ENCODE data around the gene DHODH. TPM values are rescaled to one million over a fixed set of nuclear protein-coding genes. Genes with fewer than 3 reads are reported as not detected.

DHODH gene
- total and polyA plus RNA-seq, 2 of the 13 experiments (the other 11 are each of a cell fraction or from before 2014, with no cell fraction given) = 10.7 to 16.4 TPM

DNA sequence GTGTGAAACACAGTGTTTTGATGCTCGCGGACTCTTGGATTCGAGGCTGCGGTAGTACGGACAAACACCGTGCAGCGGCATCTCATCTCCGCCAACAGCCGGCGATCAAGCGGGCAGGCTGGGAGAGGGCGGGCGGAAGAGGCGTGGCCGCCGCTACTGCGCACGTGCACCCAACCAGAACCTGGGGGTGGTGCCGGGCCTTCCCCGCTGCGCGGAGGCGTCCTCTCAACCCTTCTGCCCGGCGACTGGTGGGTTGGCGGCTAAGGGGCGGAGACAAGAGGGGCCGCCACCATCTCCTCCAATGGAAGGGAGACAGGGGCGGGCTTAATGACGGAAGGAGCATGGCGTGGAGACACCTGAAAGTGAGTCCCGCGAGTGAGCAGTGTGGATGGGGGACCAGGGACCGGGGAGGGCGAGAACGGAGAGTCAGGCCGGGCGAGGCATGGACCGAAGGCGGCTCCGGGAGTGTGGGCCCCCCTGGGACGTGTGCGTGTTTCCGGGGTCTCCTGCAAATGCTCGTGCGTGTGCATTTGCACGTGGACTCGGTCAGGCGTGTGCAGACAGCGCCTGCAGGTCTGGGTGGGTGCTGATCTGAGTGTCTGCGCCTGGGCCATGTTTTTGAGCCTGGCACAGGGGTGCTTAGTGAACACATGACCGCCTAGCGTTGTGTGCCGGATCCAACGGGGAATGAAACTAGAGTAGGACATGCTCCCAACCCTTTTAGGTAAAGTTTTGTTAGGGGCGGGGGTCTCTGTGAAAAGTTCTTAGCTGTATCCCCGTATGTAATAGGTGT lies at the start of gene DHODH (continued):
- TF ChIP-seq, protein P1, sequence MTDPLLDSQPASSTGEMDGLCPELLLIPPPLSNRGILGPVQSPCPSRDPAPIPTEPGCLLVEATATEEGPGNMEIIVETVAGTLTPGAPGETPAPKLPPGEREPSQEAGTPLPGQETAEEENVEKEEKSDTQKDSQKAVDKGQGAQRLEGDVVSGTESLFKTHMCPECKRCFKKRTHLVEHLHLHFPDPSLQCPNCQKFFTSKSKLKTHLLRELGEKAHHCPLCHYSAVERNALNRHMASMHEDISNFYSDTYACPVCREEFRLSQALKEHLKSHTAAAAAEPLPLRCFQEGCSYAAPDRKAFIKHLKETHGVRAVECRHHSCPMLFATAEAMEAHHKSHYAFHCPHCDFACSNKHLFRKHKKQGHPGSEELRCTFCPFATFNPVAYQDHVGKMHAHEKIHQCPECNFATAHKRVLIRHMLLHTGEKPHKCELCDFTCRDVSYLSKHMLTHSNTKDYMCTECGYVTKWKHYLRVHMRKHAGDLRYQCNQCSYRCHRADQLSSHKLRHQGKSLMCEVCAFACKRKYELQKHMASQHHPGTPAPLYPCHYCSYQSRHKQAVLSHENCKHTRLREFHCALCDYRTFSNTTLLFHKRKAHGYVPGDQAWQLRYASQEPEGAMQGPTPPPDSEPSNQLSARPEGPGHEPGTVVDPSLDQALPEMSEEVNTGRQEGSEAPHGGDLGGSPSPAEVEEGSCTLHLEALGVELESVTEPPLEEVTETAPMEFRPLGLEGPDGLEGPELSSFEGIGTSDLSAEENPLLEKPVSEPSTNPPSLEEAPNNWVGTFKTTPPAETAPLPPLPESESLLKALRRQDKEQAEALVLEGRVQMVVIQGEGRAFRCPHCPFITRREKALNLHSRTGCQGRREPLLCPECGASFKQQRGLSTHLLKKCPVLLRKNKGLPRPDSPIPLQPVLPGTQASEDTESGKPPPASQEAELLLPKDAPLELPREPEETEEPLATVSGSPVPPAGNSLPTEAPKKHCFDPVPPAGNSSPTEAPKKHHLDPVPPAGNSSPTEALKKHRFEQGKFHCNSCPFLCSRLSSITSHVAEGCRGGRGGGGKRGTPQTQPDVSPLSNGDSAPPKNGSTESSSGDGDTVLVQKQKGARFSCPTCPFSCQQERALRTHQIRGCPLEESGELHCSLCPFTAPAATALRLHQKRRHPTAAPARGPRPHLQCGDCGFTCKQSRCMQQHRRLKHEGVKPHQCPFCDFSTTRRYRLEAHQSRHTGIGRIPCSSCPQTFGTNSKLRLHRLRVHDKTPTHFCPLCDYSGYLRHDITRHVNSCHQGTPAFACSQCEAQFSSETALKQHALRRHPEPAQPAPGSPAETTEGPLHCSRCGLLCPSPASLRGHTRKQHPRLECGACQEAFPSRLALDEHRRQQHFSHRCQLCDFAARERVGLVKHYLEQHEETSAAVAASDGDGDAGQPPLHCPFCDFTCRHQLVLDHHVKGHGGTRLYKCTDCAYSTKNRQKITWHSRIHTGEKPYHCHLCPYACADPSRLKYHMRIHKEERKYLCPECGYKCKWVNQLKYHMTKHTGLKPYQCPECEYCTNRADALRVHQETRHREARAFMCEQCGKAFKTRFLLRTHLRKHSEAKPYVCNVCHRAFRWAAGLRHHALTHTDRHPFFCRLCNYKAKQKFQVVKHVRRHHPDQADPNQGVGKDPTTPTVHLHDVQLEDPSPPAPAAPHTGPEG (CRISPR knock-in tag; IDR thresholded peaks at IDR 0.05) = no peak
- TF ChIP-seq, protein P2, sequence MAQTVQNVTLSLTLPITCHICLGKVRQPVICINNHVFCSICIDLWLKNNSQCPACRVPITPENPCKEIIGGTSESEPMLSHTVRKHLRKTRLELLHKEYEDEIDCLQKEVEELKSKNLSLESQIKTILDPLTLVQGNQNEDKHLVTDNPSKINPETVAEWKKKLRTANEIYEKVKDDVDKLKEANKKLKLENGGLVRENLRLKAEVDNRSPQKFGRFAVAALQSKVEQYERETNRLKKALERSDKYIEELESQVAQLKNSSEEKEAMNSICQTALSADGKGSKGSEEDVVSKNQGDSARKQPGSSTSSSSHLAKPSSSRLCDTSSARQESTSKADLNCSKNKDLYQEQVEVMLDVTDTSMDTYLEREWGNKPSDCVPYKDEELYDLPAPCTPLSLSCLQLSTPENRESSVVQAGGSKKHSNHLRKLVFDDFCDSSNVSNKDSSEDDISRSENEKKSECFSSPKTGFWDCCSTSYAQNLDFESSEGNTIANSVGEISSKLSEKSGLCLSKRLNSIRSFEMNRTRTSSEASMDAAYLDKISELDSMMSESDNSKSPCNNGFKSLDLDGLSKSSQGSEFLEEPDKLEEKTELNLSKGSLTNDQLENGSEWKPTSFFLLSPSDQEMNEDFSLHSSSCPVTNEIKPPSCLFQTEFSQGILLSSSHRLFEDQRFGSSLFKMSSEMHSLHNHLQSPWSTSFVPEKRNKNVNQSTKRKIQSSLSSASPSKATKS (CRISPR knock-in tag; IDR thresholded peaks at IDR 0.05) = no peak
- TF ChIP-seq HES4 (CRISPR knock-in tag; IDR thresholded peaks at IDR 0.05; ENCODE audit: borderline replicate concordance) = peak; percentile 81; the same call in 1 of the 2 replicates
- peak; percentile 75; the same call in 1 of the 2 replicates for TF ChIP-seq ZNF205 (CRISPR knock-in tag; IDR thresholded peaks at IDR 0.05)
- TF ChIP-seq ZMYM2 (CRISPR knock-in tag; IDR thresholded peaks at IDR 0.05) = no peak; the same call in 1 of the 2 replicates
- TF ChIP-seq, protein P3, sequence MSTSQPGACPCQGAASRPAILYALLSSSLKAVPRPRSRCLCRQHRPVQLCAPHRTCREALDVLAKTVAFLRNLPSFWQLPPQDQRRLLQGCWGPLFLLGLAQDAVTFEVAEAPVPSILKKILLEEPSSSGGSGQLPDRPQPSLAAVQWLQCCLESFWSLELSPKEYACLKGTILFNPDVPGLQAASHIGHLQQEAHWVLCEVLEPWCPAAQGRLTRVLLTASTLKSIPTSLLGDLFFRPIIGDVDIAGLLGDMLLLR (CRISPR knock-in tag; IDR thresholded peaks at IDR 0.05) = peak; percentile 95; the same call in 1 of the 2 replicates
- 0 out of 2 replicates have a peak, but pooled peaks have one; percentile 90 for TF ChIP-seq EED (CRISPR knock-in tag; IDR thresholded peaks at IDR 0.05)
- TF ChIP-seq PAF1 (CRISPR knock-in tag; IDR thresholded peaks at IDR 0.05) = no peak
- no peak for TF ChIP-seq TOE1 (CRISPR knock-in tag; IDR thresholded peaks at IDR 0.05)
- TF ChIP-seq REXO4 (CRISPR knock-in tag; IDR thresholded peaks at IDR 0.05; ENCODE audit: borderline replicate concordance) = no peak
- TF ChIP-seq ZNF589 (CRISPR knock-in tag; conservative IDR thresholded peaks at IDR 0.05) = no peak; the same call in 1 of the 2 replicates
- peak; percentile 87 for TF ChIP-seq YEATS2 (CRISPR knock-in tag; IDR thresholded peaks at IDR 0.05; ENCODE audit: borderline replicate concordance)
- no peak for TF ChIP-seq ZNF644 (CRISPR knock-in tag; IDR thresholded peaks at IDR 0.05; ENCODE audit: low read depth)
- TF ChIP-seq ZIK1 (CRISPR knock-in tag; IDR thresholded peaks at IDR 0.05; ENCODE audit: borderline replicate concordance, low read depth) = 0 out of 2 replicates have a peak, but pooled peaks have one; percentile 41
- peak; percentile 73; the same call in 1 of the 2 replicates for TF ChIP-seq TARDBP (CRISPR knock-in tag; IDR thresholded peaks at IDR 0.05)
- 0 out of 2 replicates have a peak, but pooled peaks have one; percentile 58 for TF ChIP-seq PRMT3 (CRISPR knock-in tag; IDR thresholded peaks at IDR 0.05; ENCODE audit: borderline replicate concordance, low read depth)
- TF ChIP-seq ZNF282 (IDR thresholded peaks at IDR 0.05; ENCODE audit: partially characterized antibody) = no peak
- no peak for TF ChIP-seq ZSCAN12 (CRISPR knock-in tag; IDR thresholded peaks at IDR 0.05)
- peak; percentile 27; the same call in 1 of the 2 replicates for TF ChIP-seq NCOR1 (IDR thresholded peaks at IDR 0.05; ENCODE audit: borderline replicate concordance, low read length)
